ENCODE results near the gene KRT78. TPM values are rescaled to one million over a fixed set of nuclear protein-coding genes. Genes with fewer than 3 reads are reported as not detected.
"Not testable (repeated sequence)": the region's sequence is repeated elsewhere in the genome, so short reads cannot be mapped to it uniquely, and the experiment has no call there.

KRT78 gene
- total RNA-seq, 1 donor from 2014 or later: not detected

GRCh38 chr12:52891044-52891443, 42.2 kb upstream of the KRT78 start:
- no peaks in the 10 kb centered on the region for H3K36me3 ChIP-seq
- peaks cover 4% of the 10 kb centered on the region for H3K4me1 ChIP-seq
- no peaks in the 10 kb centered on the region for H3K9me3 ChIP-seq (replicated peaks)
- intact Hi-C loops (cut with micrococcal nuclease): no loop called here
- peaks cover 18% of the 10 kb centered on the region for H3K27me3 ChIP-seq (ENCODE audit: low read depth)
- H3K27ac ChIP-seq (replicated peaks): no peak overlapping the region
- no peak for DNase-seq
- H3K4me3 ChIP-seq: no peak overlapping the region
- TF ChIP-seq CTCF (IDR thresholded peaks at IDR 0.05; ENCODE audit: borderline replicate concordance): no peak

GRCh38 chr12:52890417-52890816, 41.6 kb upstream of the KRT78 start:
- Histone ChIP-seq H3K4me1 (peaks cover 3% of the 10 kb centered on the region), H3K36me3 (no peaks in the 10 kb centered on the region), H3K4me3 (no peak overlapping the region), H3K27ac (replicated peaks) (no peak overlapping the region), H3K27me3 (ENCODE audit: low read depth) (peaks cover 18% of the 10 kb centered on the region), H3K9me3 (replicated peaks) (no peaks in the 10 kb centered on the region)
- no peak for DNase-seq
- intact Hi-C loops (cut with micrococcal nuclease): no loop called here
- TF ChIP-seq CTCF (IDR thresholded peaks at IDR 0.05; ENCODE audit: borderline replicate concordance): no peak

- Histone ChIP-seq H3K36me3 (no peaks in the 10 kb centered on the region), H3K4me1 (peaks cover 6% of the 10 kb centered on the region), H3K27me3 (ENCODE audit: low read depth) (peaks cover 23% of the 10 kb centered on the region), H3K4me3 (no peak overlapping the region), H3K9me3 (replicated peaks) (no peaks in the 10 kb centered on the region), H3K27ac (replicated peaks) (no peak overlapping the region)
- peak; percentile 78 for DNase-seq
- TF ChIP-seq CTCF (IDR thresholded peaks at IDR 0.05; ENCODE audit: borderline replicate concordance): peak; percentile 97
- intact Hi-C loops (cut with micrococcal nuclease): loop anchor here (2.0 to 10.0 kb wide), 2 partner anchors 96 to 300 kb away; no protein-coding TSS in a partner anchor
Measured at GRCh38 chr12:52884526-52885293, 35.9 kb upstream of the KRT78 start.

GRCh38 chr12:52880499-52880898, 31.7 kb upstream of the KRT78 start:
- not testable (repeated sequence) for H3K36me3 ChIP-seq; DNase-seq; H3K27ac ChIP-seq (replicated peaks); H3K4me3 ChIP-seq; H3K9me3 ChIP-seq (replicated peaks)
- intact Hi-C loops (cut with micrococcal nuclease): loop anchor here (10.0 kb wide), 1 partner anchor 296 kb away; no protein-coding TSS in a partner anchor
- H3K4me1 ChIP-seq: peaks cover 17% of the 10 kb centered on the region
- peaks cover 23% of the 10 kb centered on the region for H3K27me3 ChIP-seq (ENCODE audit: low read depth)

- no peaks in the 10 kb centered on the region for H3K36me3 ChIP-seq
- peaks cover 21% of the 10 kb centered on the region for H3K4me1 ChIP-seq
- peak overlapping the region; percentile 54 for H3K4me3 ChIP-seq
- peak; percentile 68 for DNase-seq
- peaks cover 23% of the 10 kb centered on the region for H3K27me3 ChIP-seq (ENCODE audit: low read depth)
- H3K9me3 ChIP-seq (replicated peaks): no peaks in the 10 kb centered on the region
- peak overlapping the region; percentile 33 for H3K27ac ChIP-seq (replicated peaks)
- intact Hi-C loops (cut with micrococcal nuclease): loop anchor here (10.0 kb wide), 1 partner anchor 295 kb away; no protein-coding TSS in a partner anchor
- TF ChIP-seq CTCF (IDR thresholded peaks at IDR 0.05; ENCODE audit: borderline replicate concordance): peak; percentile 71
Measured at GRCh38 chr12:52879394-52880351, 30.9 kb upstream of the KRT78 start.
